Spleen (tissue), 3 donors: ENCODE measurements around the gene CEP170.

Experiments
- POLR2A ChIP-seq, 3 donors: fragments of 450-650 bp; IDR thresholded peaks; one replicate each; pipeline ENCODE4 v1.5.1; 2017; ENCODE audit warnings: antibody characterized with exemption in 3 of 3, mild to moderate bottlenecking in 1 of 3
- POLR2AphosphoS5 ChIP-seq, 3 donors: sonication (generic); formaldehyde crosslinking; IDR thresholded peaks; one replicate each; pipeline ENCODE4 v1.5.1; 2017; ENCODE audit warnings: antibody characterized with exemption in 3 of 3

DNA sequence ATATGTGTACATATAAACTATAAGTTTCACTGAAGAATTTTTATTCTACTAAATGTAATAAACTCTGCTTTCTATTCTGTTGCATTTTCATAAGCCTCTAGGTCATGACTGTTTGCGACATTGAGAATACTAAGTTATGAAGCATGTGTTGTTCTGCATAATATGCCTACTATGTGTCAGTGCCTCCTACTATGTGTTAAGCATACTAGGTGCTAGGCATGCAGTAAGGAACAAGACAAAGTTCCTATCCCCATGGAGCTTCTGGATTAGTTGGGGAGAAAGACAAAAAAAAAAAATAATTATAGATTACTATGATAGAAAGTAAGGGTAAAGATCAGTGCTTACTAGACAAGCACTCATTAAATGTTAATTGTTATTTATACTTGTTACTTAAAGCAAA, 2.1 kb upstream of the CEP170 start:
- TF ChIP-seq POLR2A (IDR thresholded peaks at IDR 0.05) (no peak), POLR2AphosphoS5 (IDR thresholded peaks at IDR 0.05) (no peak)
